ENCODE results near the gene TULP3.

DNA sequence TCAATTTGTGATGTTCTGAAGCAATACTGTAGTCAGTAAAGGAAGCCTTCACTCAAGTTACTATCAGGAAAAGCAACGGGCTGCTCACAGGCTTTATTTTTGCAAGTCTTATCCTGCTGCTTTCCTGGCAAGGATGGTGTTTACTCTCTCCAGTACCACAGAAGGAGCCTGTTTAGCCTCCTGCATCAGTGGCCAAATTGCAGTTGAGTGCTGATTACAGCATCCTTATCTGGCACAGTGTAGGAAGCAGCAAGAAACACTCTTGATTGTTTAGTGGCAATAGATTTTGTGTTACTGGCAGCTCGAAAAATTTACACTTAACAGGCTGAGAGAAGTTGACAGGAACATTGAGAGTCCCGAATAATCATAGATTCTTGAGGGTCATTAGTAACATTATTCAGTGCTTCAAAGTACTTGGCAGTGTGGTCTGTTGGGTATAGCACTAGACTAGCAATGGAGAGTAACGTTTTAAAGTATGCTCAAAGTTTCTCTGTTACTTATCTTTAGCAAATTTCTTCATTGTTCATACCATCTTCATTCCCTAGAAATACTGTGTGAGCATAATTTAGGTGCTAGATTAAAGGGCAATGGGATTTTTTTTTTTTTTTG, 11.7 kb downstream of the TULP3 start:
- TF ChIP-seq, protein P1, sequence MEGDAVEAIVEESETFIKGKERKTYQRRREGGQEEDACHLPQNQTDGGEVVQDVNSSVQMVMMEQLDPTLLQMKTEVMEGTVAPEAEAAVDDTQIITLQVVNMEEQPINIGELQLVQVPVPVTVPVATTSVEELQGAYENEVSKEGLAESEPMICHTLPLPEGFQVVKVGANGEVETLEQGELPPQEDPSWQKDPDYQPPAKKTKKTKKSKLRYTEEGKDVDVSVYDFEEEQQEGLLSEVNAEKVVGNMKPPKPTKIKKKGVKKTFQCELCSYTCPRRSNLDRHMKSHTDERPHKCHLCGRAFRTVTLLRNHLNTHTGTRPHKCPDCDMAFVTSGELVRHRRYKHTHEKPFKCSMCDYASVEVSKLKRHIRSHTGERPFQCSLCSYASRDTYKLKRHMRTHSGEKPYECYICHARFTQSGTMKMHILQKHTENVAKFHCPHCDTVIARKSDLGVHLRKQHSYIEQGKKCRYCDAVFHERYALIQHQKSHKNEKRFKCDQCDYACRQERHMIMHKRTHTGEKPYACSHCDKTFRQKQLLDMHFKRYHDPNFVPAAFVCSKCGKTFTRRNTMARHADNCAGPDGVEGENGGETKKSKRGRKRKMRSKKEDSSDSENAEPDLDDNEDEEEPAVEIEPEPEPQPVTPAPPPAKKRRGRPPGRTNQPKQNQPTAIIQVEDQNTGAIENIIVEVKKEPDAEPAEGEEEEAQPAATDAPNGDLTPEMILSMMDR (IDR thresholded peaks at IDR 0.05; ENCODE audit: extremely low read depth in 1 of 2, insufficient read depth in 1 of 2, low read depth in 1 of 2, low read length in 2 of 2): no peak
- no peak for TF ChIP-seq POLR2A (IDR thresholded peaks at IDR 0.05; ENCODE audit: low read depth, low read length)
- TF ChIP-seq FOS (IDR thresholded peaks at IDR 0.05; ENCODE audit: borderline replicate concordance, insufficient read depth, low read length): no peak
- no peak for TF ChIP-seq EZH2 (IDR thresholded peaks at IDR 0.05; ENCODE audit: borderline replicate concordance, low read depth, low read length, severe bottlenecking)
- TF ChIP-seq, protein P2, sequence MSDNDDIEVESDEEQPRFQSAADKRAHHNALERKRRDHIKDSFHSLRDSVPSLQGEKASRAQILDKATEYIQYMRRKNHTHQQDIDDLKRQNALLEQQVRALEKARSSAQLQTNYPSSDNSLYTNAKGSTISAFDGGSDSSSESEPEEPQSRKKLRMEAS (IDR thresholded peaks at IDR 0.05; ENCODE audit: insufficient read depth, insufficient read length): no peak
- TF ChIP-seq POLR2AphosphoS5 (IDR thresholded peaks at IDR 0.05; ENCODE audit: insufficient read depth, low read depth, low read length): no peak
- no peak for TF ChIP-seq MYC (IDR thresholded peaks at IDR 0.05; ENCODE audit: low read depth, low read length)
- TF ChIP-seq JUN (IDR thresholded peaks at IDR 0.05; ENCODE audit: borderline replicate concordance, insufficient read depth, insufficient read length, low read depth): no peak

Data from endothelial cell of umbilical vein (primary cell).